Effector memory CD4-positive, alpha-beta T cell (primary cell): ENCODE results near the gene SFSWAP.

Experiments
- DNase-seq, 3 donors: peaks; one replicate each; pipeline ENCODE4 v3.0.0-alpha.2; 2020
- H3K27ac ChIP-seq: 2 replicates; pipeline ENCODE4 v1.7.0; 2013; ENCODE audit warnings: mild to moderate bottlenecking, low read length, moderate library complexity; ENCODE audit not compliant: insufficient read depth, poor library complexity, severe bottlenecking
- H3K27me3 ChIP-seq: replicated peaks from 2 replicates; pipeline ENCODE4 v1.7.0; 2013; ENCODE audit warnings: mild to moderate bottlenecking, low read length; ENCODE audit not compliant: insufficient read depth, control insufficient read depth, poor library complexity, severe bottlenecking
- H3K36me3 ChIP-seq: 2 replicates; pipeline ENCODE4 v1.7.0; 2013; ENCODE audit warnings: mild to moderate bottlenecking, low read length, moderate library complexity; ENCODE audit not compliant: control insufficient read depth, insufficient read depth
- H3K4me1 ChIP-seq: 2 replicates; pipeline ENCODE4 v1.7.0; 2013; ENCODE audit warnings: low read length, mild to moderate bottlenecking; ENCODE audit not compliant: control insufficient read depth, insufficient read depth, poor library complexity, severe bottlenecking
- H3K4me3 ChIP-seq: 2 replicates; pipeline ENCODE4 v1.7.0; 2013; ENCODE audit warnings: low read length, low read depth, mild to moderate bottlenecking; ENCODE audit not compliant: insufficient read depth, poor library complexity, severe bottlenecking
- H3K9me3 ChIP-seq: 2 replicates; pipeline ENCODE4 v1.7.0; 2013; ENCODE audit warnings: mild to moderate bottlenecking, low read length, moderate library complexity; ENCODE audit not compliant: control insufficient read depth

SFSWAP gene

DNA sequence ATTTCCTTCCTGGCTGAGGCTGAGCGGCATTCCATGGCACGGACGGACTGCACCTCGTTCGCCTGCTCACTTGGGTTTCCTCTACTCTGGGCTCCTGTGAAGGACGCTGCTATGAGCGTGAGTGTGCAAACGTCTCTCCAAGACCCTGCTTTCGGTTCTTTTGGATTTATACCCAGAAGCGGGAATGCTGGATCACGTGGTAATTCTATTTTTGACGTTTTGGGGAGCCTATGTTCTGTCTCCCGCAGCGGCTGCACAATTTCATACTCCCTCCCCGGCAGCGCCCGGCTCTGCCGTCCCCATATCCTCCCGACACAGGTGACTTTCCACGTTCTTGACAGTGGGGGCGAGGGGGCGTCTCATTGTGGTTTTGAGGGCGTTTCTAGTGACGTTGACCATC, 137.9 kb downstream of the SFSWAP start:
- Histone ChIP-seq H3K27me3 (no peaks in the 10 kb centered on the region), H3K9me3 (no peaks in the 10 kb centered on the region), H3K4me1 (no peaks in the 10 kb centered on the region), H3K27ac (no peak overlapping the region), H3K4me3 (no peak overlapping the region), H3K36me3 (no peaks in the 10 kb centered on the region)
- DNase-seq = no peak
